Coronary artery (tissue), 2 donors: ENCODE data around the gene SP4.

Experiments used
- DNase-seq: peaks from one replicate; pipeline ENCODE4 v3.0.0-alpha.2; 2017; ENCODE audit warnings: low spot score
- H3K27ac ChIP-seq, 2 donors: fragments of 200-600 bp; sonication (generic); one replicate each; pipeline ENCODE4 v1.5.1; 2016 to 2019
- H3K4me3 ChIP-seq: fragments of 200-600 bp; sonication (generic); 2 replicates; pipeline ENCODE4 v1.5.1; 2016; ENCODE audit warnings: mild to moderate bottlenecking, moderate library complexity
- TF ChIP-seq, protein P1 (sequence below): fragments of 200-600 bp; sonication (generic); IDR thresholded peaks from one replicate; pipeline ENCODE4 v1.5.1; 2019; ENCODE audit warnings: antibody characterized with exemption

SP4 gene

DNA sequence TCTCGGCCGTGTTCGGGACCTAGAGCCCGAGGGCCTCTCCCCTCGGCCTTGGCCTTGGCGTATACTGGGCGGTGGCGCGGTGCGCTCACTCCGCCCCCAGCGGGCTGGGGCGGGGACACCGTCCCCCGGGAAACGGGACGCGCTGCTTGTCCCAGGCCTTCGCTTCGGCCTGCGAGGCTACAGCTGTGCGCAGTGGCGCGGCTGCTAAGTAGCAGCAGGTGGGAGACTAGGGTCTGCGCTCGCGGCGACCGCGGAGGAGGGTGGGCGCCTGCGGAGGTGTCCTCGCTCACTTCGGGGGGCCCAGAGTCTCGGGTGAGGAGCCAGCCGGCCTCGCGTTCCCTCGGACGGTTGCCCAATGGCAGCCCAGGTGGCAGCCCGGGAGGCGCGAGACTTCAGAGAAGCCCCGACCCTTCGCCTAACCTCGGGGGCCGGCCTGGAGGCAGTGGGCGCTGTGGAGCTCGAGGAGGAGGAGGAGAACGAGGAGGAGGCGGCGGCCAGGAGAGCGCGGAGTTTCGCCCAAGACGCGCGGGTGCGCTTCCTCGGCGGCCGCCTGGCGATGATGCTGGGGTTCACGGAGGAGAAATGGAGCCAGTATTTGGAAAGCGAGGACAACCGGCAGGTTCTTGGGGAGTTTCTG lies 115.1 kb downstream of the SP4 start, which contains the start of gene DNAH11:
Gene DNAH11 (plus strand): TSS at position 149 of the 637 bp plus-strand sequence. CDS start 207 bp downstream, at position 356.
- H3K4me3 ChIP-seq = peak within 1 kb of the TSS; percentile 67
- H3K27ac ChIP-seq = no peak within 1 kb of the TSS
- DNase-seq = peak; percentile 72

DNA sequence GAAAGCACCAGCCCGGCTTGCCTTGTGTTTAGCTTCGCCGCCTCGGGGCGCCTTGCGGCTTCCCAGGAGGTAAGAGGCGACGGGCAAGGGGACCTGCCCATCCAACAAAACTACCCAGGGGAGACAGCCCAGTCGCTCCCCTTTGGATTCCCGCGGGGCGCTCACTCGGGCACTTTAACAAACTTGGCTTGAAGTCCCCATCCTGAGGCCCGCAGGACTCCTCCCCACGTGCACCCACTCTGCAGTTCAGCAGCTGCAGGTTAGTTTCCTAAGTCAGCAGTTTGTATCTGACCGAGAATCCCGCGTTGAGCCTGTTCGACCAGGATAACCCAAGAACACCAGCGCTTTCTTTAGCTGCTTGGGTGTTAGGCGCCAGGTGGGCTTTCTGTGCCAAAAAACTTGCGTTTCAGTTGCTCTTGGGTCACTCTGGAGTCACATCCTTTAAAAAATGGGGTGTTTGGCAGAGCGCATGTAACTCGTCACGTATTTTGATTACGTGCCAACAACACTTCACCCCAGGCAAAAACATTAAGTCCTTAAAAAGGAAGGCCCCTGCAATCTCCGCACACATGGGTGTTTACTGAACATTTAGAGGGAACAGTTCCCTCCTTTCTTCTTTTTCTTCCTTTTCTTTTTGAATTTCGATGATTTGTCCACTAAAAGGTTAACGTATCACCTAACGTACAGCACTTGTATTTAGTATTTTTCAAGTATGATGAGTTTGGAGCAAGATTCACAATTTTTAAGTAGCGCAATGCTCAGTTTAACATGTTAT lies 115.8 kb downstream of the SP4 start:
- no peak overlapping the region for H3K27ac ChIP-seq
- TF ChIP-seq, protein P1, sequence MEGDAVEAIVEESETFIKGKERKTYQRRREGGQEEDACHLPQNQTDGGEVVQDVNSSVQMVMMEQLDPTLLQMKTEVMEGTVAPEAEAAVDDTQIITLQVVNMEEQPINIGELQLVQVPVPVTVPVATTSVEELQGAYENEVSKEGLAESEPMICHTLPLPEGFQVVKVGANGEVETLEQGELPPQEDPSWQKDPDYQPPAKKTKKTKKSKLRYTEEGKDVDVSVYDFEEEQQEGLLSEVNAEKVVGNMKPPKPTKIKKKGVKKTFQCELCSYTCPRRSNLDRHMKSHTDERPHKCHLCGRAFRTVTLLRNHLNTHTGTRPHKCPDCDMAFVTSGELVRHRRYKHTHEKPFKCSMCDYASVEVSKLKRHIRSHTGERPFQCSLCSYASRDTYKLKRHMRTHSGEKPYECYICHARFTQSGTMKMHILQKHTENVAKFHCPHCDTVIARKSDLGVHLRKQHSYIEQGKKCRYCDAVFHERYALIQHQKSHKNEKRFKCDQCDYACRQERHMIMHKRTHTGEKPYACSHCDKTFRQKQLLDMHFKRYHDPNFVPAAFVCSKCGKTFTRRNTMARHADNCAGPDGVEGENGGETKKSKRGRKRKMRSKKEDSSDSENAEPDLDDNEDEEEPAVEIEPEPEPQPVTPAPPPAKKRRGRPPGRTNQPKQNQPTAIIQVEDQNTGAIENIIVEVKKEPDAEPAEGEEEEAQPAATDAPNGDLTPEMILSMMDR = no peak
- peak overlapping the region; percentile 67 for H3K4me3 ChIP-seq
- peak; percentile 72 for DNase-seq

More for the DNA sequence above, 115.1 kb downstream of the SP4 start, which contains the start of gene DNAH11:
- TF ChIP-seq, protein P1 = no peak

DNA sequence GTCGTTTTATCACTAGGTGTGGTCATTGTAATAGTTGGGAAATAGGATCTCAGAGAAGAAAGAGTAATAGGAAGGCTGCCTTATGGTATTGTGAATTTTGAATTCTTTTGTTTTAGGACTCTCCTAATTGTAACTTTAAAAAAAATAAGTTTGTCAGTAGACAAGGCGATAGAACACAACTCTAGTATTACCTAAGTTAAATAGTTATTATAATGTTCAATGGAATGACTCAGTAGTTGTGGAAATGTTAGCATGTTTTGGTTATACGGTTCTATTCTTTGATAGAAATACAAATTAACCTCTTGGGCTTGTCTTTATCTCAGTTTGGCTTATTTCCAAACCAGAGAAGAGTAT lies 116.4 kb downstream of the SP4 start:
- H3K4me3 ChIP-seq = no peak overlapping the region
- no peak overlapping the region for H3K27ac ChIP-seq
- TF ChIP-seq, protein P1 = no peak
- DNase-seq = no peak

DNA sequence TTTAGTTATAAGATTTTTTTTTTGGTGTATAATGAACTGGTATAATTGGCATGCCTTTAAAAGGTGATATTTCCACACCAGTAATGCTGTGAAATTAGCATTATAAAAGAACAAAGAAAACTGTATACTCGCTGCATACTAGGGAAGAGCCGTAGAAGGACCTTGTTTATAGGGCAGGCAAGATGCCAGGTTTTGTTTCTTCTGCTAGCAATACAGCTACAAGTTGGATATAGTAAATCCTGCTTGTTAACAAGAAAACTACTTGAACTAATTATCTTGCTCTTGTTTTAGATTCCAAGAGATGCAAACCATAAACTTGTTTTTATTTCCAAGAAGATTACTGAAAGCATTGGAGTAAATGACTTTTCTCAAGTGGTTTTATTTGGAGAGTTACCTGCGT lies 116.8 kb downstream of the SP4 start:
- TF ChIP-seq, protein P1 = no peak
- H3K27ac ChIP-seq = no peak overlapping the region
- no peak for DNase-seq
- H3K4me3 ChIP-seq = no peak overlapping the region

DNA sequence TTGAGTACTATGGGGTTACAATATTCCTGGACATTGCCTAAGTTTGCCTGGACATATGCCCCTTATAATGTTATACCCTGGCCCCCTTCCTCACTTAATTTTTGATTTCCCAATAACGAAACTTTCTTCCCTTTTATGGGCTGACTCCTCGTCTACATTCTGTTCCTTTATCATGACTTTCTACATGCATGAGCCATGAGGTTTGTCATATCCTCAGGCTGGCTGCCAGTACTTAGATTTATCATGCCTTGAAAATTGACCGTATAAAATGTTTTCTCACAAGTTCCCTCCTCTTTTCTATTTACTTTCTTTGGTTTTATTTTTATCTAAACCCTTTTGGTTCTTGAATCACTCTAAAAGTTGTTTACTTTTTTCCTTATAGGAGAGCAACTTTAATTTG lies 119.6 kb downstream of the SP4 start:
- Histone ChIP-seq H3K27ac (no peak overlapping the region), H3K4me3 (no peak overlapping the region)
- DNase-seq = no peak
- TF ChIP-seq, protein P1 = no peak

DNA sequence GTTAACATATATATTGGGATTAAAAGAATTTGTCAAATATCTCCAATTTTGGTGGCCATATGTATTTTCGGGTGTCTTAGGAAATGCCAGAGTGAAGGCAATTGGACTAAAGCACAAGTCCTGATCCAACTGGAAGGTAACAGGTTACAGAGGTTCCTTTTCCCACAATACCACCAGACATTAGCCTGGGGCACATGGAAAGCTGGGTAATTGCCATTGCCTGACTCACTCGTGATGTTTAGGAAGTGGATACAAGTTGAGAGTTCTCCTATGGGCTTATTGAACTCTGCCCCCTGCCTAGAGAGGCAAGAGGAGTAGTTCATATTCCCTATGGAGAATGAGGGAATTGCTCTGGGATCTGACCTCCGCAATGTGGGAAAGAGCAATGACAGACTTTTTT lies 120.6 kb downstream of the SP4 start:
- no peak overlapping the region for H3K27ac ChIP-seq
- TF ChIP-seq, protein P1 = no peak
- DNase-seq = no peak
- H3K4me3 ChIP-seq = no peak overlapping the region

DNA sequence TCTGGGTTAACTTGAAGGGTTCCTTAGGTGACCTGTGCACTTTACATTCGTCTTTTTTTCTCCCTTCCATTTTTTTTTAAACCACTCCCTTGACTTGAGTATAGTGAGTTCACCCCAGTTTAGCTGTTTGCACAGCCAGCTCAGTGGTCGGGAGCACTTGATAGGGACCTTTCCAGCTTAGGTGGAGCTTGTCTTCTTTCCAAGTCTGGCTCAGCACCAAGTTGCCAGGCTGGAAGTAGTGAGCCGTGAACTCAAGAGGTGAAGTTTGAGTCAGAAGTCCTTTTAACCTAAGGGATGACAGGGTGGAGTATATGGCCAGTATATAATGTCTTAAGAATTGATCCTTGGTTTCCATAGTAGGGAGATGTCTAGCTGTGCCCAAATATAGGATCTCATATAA lies 122.2 kb downstream of the SP4 start:
- TF ChIP-seq, protein P1 = no peak
- H3K27ac ChIP-seq = no peak overlapping the region
- no peak overlapping the region for H3K4me3 ChIP-seq
- no peak for DNase-seq
